Stomach (tissue), 4 donors: Measurements from ENCODE around the gene MIER1.

ENCODE experiments used
- EP300 ChIP-seq: sonication (generic); formaldehyde crosslinking; IDR thresholded peaks from one replicate; pipeline ENCODE4 v1.6.1; 2017; ENCODE audit warnings: antibody characterized with exemption
- POLR2A ChIP-seq, 4 donors: fragments of 450-650 bp; IDR thresholded peaks; one replicate each; pipeline ENCODE4 v1.6.1; 2016; ENCODE audit warnings: antibody characterized with exemption in 4 of 4, control low read depth in 2 of 4, mild to moderate bottlenecking in 1 of 4, moderate library complexity in 1 of 4
- POLR2AphosphoS5 ChIP-seq, 3 donors: sonication (generic); formaldehyde crosslinking; IDR thresholded peaks; one replicate each; pipeline ENCODE4 v1.6.1; 2016; ENCODE audit warnings: antibody characterized with exemption in 3 of 3
- TF ChIP-seq, protein P1 (sequence below), 7 experiments: fragments of 450-650 bp in 4 of 7; fragments of 200-600 bp in 3 of 7; sonication (generic) in 3 of 7; IDR thresholded peaks; one replicate each; pipeline ENCODE4 v1.5.1; 2016 to 2019; ENCODE audit warnings: antibody characterized with exemption in 7 of 7, control low read depth in 2 of 7, mild to moderate bottlenecking in 1 of 7

DNA sequence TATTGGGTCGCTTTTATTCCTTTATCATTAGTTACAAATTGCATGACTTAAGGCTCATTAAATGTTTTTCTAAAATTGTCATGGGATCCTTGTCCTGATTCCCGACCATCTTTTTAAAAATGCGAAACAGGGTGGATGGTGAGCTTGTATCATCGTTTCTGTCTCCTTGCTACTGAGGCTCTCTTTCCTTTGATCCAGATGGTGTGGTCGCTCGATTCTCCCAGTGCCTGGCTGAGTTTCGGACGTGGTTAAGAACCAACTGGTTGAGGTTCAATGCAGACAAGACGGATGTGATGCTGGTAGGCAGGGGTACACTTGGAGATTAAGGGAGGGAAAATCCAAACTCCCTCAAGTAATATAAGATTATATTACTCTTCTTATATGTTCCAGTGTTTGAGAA is 1.2 kb downstream of the MIER1 start:
- TF ChIP-seq, protein P1, sequence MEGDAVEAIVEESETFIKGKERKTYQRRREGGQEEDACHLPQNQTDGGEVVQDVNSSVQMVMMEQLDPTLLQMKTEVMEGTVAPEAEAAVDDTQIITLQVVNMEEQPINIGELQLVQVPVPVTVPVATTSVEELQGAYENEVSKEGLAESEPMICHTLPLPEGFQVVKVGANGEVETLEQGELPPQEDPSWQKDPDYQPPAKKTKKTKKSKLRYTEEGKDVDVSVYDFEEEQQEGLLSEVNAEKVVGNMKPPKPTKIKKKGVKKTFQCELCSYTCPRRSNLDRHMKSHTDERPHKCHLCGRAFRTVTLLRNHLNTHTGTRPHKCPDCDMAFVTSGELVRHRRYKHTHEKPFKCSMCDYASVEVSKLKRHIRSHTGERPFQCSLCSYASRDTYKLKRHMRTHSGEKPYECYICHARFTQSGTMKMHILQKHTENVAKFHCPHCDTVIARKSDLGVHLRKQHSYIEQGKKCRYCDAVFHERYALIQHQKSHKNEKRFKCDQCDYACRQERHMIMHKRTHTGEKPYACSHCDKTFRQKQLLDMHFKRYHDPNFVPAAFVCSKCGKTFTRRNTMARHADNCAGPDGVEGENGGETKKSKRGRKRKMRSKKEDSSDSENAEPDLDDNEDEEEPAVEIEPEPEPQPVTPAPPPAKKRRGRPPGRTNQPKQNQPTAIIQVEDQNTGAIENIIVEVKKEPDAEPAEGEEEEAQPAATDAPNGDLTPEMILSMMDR (IDR thresholded peaks at IDR 0.05): no peak
- no peak for TF ChIP-seq POLR2AphosphoS5 (IDR thresholded peaks at IDR 0.05)
- no peak for TF ChIP-seq POLR2A (IDR thresholded peaks at IDR 0.05)
- TF ChIP-seq EP300: no peak
